Keratinocyte (primary cell): ENCODE measurements around the gene ZFYVE28.

Source experiments
- EZH2 ChIP-seq: IDR thresholded peaks from one replicate; pipeline ENCODE4 v1.6.1; 2012; ENCODE audit warnings: inconsistent platforms, mild to moderate bottlenecking, low read length, moderate library complexity
- TF ChIP-seq, protein P1 (sequence below), 3 experiments: IDR thresholded peaks in 1 of 3; conservative IDR thresholded peaks in 1 of 3; optimal IDR thresholded peaks in 1 of 3; 2 replicates in 2 of 3; 3 replicates in 1 of 3; pipeline versions ENCODE3 to v1.5.1; 2011; ENCODE audit warnings: low read length in 3 of 3, mild to moderate bottlenecking in 3 of 3, moderate library complexity in 2 of 3, control low read depth in 1 of 3, inconsistent platforms in 1 of 3; ENCODE audit not compliant: insufficient read depth in 2 of 3; ENCODE audit errors: extremely low read depth in 1 of 3

DNA sequence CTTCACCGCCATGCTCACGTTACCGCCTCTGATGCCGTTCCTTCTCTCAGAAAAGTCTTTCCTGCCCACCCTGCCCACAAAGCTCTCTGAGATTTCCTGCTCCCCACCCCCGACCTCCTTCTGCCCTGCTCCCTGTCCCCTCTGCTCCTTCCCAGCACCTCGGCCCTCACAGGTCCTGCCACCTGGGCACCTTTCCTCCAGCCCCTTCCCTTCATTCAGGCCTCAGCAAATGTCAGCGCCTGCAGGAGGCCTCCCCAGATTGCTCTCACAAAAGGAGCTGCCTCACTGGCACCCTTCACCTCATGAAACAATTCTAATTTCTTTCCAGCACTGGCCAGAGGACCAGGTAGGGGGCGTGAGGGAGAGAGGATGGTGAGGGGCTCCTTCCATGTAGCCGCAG, 122.9 kb downstream of the ZFYVE28 start:
- TF ChIP-seq EZH2, result no peak
- TF ChIP-seq, protein P1, sequence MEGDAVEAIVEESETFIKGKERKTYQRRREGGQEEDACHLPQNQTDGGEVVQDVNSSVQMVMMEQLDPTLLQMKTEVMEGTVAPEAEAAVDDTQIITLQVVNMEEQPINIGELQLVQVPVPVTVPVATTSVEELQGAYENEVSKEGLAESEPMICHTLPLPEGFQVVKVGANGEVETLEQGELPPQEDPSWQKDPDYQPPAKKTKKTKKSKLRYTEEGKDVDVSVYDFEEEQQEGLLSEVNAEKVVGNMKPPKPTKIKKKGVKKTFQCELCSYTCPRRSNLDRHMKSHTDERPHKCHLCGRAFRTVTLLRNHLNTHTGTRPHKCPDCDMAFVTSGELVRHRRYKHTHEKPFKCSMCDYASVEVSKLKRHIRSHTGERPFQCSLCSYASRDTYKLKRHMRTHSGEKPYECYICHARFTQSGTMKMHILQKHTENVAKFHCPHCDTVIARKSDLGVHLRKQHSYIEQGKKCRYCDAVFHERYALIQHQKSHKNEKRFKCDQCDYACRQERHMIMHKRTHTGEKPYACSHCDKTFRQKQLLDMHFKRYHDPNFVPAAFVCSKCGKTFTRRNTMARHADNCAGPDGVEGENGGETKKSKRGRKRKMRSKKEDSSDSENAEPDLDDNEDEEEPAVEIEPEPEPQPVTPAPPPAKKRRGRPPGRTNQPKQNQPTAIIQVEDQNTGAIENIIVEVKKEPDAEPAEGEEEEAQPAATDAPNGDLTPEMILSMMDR (optimal IDR thresholded peaks at IDR 0.05 in 1 of 3, IDR thresholded peaks at IDR 0.05 in 1 of 3, conservative IDR thresholded peaks at IDR 0.05 in 1 of 3; ENCODE audit: extremely low read depth in 1 of 3, insufficient read depth in 2 of 3, low read length in 3 of 3), result no peak
